K562 (cell line): Measurements from ENCODE around the gene HOXB4. TPM values are rescaled to one million over a fixed set of nuclear protein-coding genes. Genes with fewer than 3 reads are reported as not detected.

Source experiments
- ATAC-seq: fragments of 200-7000 bp; cut with Tn5 transposase; 3 replicates; pipeline ENCODE4 v1.9.1; 2020; ENCODE audit warnings: moderate library complexity
- BruUV-seq: library from RNA; stranded (reverse); fragments of 400-500 nt; replicated peaks from 2 replicates; lab custom pipeline; 2021; lab: Mats Ljungman, UMichigan
- CTCF ChIA-PET: fragments of 300-600 bp; formaldehyde crosslinking; extraction: SDS; loops from one replicate; lab custom pipeline; 2021; ENCODE audit warnings: low intra/inter-chr PET ratio; lab: Yijun Ruan, JAX
- POLR2A ChIA-PET: fragments of 300-600, 350-650 bp; sonication (Branson Sonifier 250); formaldehyde crosslinking; extraction: SDS; loops from one replicate; lab custom pipeline; 2021; ENCODE audit warnings: antibody characterized with exemption, inconsistent platforms; lab: Yijun Ruan, JAX
- DNase-seq, 4 experiments: peaks; one replicate each; pipeline versions ENCODE4 v3.0.0 to v3.0.0-alpha.2; 2011 to 2018; ENCODE audit warnings: low spot score in 3 of 4, mixed read lengths in 3 of 4; ENCODE audit errors: extremely low read depth in 1 of 4
- FAIRE-seq: peaks from 2 replicates; lab custom pipeline; 2011; peaks lifted over from hg19 to GRCh38; lab: Jason Lieb, UNC
- H2AFZ ChIP-seq: 2 replicates; pipeline ENCODE4 v1.6.0; 2011; ENCODE audit warnings: low read depth, low read length, control low read depth, inconsistent platforms
- H3K27ac ChIP-seq: fragments of 200-600 bp; 3 replicates; pipeline ENCODE4 v1.8.0; 2011; ENCODE audit warnings: low read depth, mild to moderate bottlenecking, control low read depth, inconsistent platforms, low read length, moderate library complexity, mixed read lengths; ENCODE audit errors: extremely low read depth
- H3K27me3 ChIP-seq, 2 experiments: fragments of 300-600 bp in 1 of 2; 2 replicates in 1 of 2; 3 replicates in 1 of 2; pipeline versions ENCODE4 v1.6.0 to v1.8.0; 2011; ENCODE audit warnings: inconsistent platforms in 2 of 2, low read length in 2 of 2, mild to moderate bottlenecking in 1 of 2, mixed read lengths in 1 of 2, moderate library complexity in 1 of 2; ENCODE audit not compliant: control insufficient read depth in 2 of 2, insufficient read depth in 2 of 2
- H3K36me3 ChIP-seq: fragments of 300-600 bp; 3 replicates; pipeline ENCODE4 v1.8.0; 2011; ENCODE audit warnings: mild to moderate bottlenecking, low read length, inconsistent platforms; ENCODE audit not compliant: control insufficient read depth, insufficient read depth
- H3K4me1 ChIP-seq, 2 experiments: fragments of 200-600 bp in 1 of 2; replicated peaks in 1 of 2; 2 replicates in 1 of 2; 3 replicates in 1 of 2; pipeline versions ENCODE4 v1.5.1 to v1.8.0; 2011; ENCODE audit warnings: inconsistent platforms in 2 of 2, low read length in 2 of 2, mild to moderate bottlenecking in 1 of 2, mixed read lengths in 1 of 2, moderate library complexity in 1 of 2; ENCODE audit not compliant: control insufficient read depth in 2 of 2, insufficient read depth in 2 of 2
- H3K4me2 ChIP-seq: 2 replicates; pipeline ENCODE4 v1.6.1; 2011; ENCODE audit warnings: low read length, control low read depth, inconsistent platforms, mixed read lengths; ENCODE audit not compliant: insufficient read depth
- H3K4me3 ChIP-seq: fragments of 200-600 bp; sonication (generic), shearing (Covaris generic); 2 replicates; pipeline ENCODE4 v1.5.1; 2016; ENCODE audit warnings: control low read depth, inconsistent platforms
- H3K79me2 ChIP-seq: fragments of 200-600 bp; 3 replicates; pipeline ENCODE4 v1.8.0; 2011; ENCODE audit warnings: low read length, inconsistent platforms; ENCODE audit not compliant: control insufficient read depth, insufficient read depth
- H3K9ac ChIP-seq, 2 experiments: 2 replicates each; pipeline versions ENCODE4 v1.6.0 to v1.6.1; 2011; ENCODE audit warnings: low read depth in 2 of 2, low read length in 2 of 2, control low read depth in 1 of 2, inconsistent platforms in 1 of 2, mild to moderate bottlenecking in 1 of 2, mixed read lengths in 1 of 2; ENCODE audit not compliant: insufficient read depth in 1 of 2
- H3K9me1 ChIP-seq: one replicate; pipeline ENCODE4 v1.6.0; 2011; ENCODE audit warnings: inconsistent platforms, mild to moderate bottlenecking, low read length, moderate library complexity; ENCODE audit not compliant: control insufficient read depth, insufficient read depth
- H3K9me3 ChIP-seq: replicated peaks from 2 replicates; pipeline ENCODE4 v1.5.1; 2011; ENCODE audit warnings: low read depth, low read length, inconsistent platforms; ENCODE audit not compliant: control insufficient read depth, insufficient read depth
- H4K20me1 ChIP-seq: replicated peaks from 2 replicates; pipeline ENCODE4 v1.6.1; 2011; ENCODE audit warnings: low read length, inconsistent platforms, mixed read lengths; ENCODE audit not compliant: control insufficient read depth, insufficient read depth
- EZH2 ChIP-seq: IDR thresholded peaks from 2 replicates; pipeline ENCODE4 v1.6.1; 2012; ENCODE audit warnings: low read depth, mild to moderate bottlenecking, inconsistent platforms, low read length, borderline replicate concordance
- MYNN ChIP-seq, 2 experiments: sonication (generic); formaldehyde crosslinking in 1 of 2; IDR thresholded peaks; 2 replicates each; pipeline versions ENCODE4 v1.5.0 to v1.6.1; 2016 to 2020; ENCODE audit warnings: antibody characterized with exemption in 1 of 2, missing genetic modification reagents in 1 of 2
- PCBP1 ChIP-seq: fragments of 200-400 bp; formaldehyde crosslinking; IDR thresholded peaks from 2 replicates; pipeline ENCODE4 v1.6.1; 2018; ENCODE audit warnings: mild to moderate bottlenecking, low read depth, low read length; ENCODE audit not compliant: poor library complexity, severe bottlenecking
- RBFOX2 ChIP-seq: fragments of 200-400 bp; formaldehyde crosslinking; IDR thresholded peaks from 2 replicates; pipeline ENCODE4 v1.6.1; 2017; ENCODE audit warnings: low read depth, mild to moderate bottlenecking, low read length, moderate library complexity
- SAP30 ChIP-seq: fragments of 200-600 bp; sonication (generic); IDR thresholded peaks from 2 replicates; pipeline ENCODE4 v1.6.1; 2012; ENCODE audit warnings: borderline replicate concordance, low read depth, mild to moderate bottlenecking, moderate library complexity, low read length, control low read depth, inconsistent platforms; ENCODE audit not compliant: insufficient read depth, poor library complexity, severe bottlenecking
- SIRT6 ChIP-seq: IDR thresholded peaks from one replicate; pipeline ENCODE4 v1.6.1; 2012; ENCODE audit warnings: low read depth, mild to moderate bottlenecking, control low read depth, inconsistent platforms, low read length, moderate library complexity
- THAP7 ChIP-seq: fragments of 250-450 bp; sonication (Bioruptor Pico); IDR thresholded peaks from 2 replicates; pipeline ENCODE4 v1.5.0; 2021
- VEZF1 ChIP-seq: fragments of 200-800 bp; sonication (Bioruptor generic); IDR thresholded peaks from 2 replicates; pipeline ENCODE4 v1.6.1; 2017; ENCODE audit warnings: missing genetic modification characterization, missing compliant biosample characterization
- ZNF717 ChIP-seq: fragments of 250-450 bp; sonication (Bioruptor Pico); IDR thresholded peaks from 2 replicates; pipeline ENCODE4 v1.5.0; 2021
- WGBS: fragments of 100-300 bp; shearing (Covaris generic); methylation state at CpG from one replicate; pipeline ENCODE4 v1.1.6; 2016; ENCODE audit warnings: low coverage, mixed read lengths; ENCODE audit not compliant: insufficient coverage; ENCODE audit errors: missing lambda C conversion rate; 5-methylcytosine and 5-hydroxymethylcytosine counted together
- in situ Hi-C: fragments of 300-500 bp; cut with MboI; formaldehyde crosslinking; loops from 4 replicates; pipeline ENCODE4 v1.15.0; 2018; ENCODE audit warnings: inconsistent platforms, mixed read lengths
- intact Hi-C: fragments of 100-400 bp; cut with micrococcal nuclease; formaldehyde crosslinking; loops from 2 replicates; pipeline ENCODE4 v1.14.2; 2022
- polyA plus RNA-seq, 8 experiments: library from polyadenylated mRNA; depleted of rRNA in 4 of 8; stranded (reverse) in 5 of 8; unstranded in 3 of 8; fragments of >200 nt; fragmentation: Nextera tagmentation in 2 of 8; fragmentation: Illumina TruSeq in 1 of 8; extraction: Ambion mirVana in 2 of 8; extraction: Trizol in 1 of 8; gene quantifications; 2 replicates each; pipeline versions ENCODE4 v1.2.1 to v1.2.3, GENCODE V29; 2011 to 2014; ENCODE audit warnings: inconsistent platforms in 1 of 8, missing spikeins in 1 of 8
- total RNA-seq, 7 experiments: library from RNA; depleted of rRNA in 6 of 7; stranded (reverse); fragments of >200 nt in 6 of 7; fragmentation: Illumina TruSeq in 2 of 7; extraction: Trizol in 2 of 7; gene quantifications; 2 replicates each; pipeline versions ENCODE4 v1.2.1 to v1.2.3, GENCODE V29; 2011 to 2021; ENCODE audit warnings: low replicate concordance in 1 of 7

HOXB4 gene
- total and polyA plus RNA-seq, 9 of the 15 experiments (the other 6 are each of a cell fraction or from before 2014, with no cell fraction given): 1.6 to 34.9 (median 14.9) TPM

- H3K27me3 ChIP-seq: no peaks in the 10 kb centered on the region
- WGBS: 54% methylated on average over 2 of the region's 11 CpGs
- BruUV-seq: no TSS peak
- no peak for DNase-seq
- in situ Hi-C loops (no loop called here), intact Hi-C loops (no loop called here)
- ChIA-PET POLR2A (interaction anchor here (0.5 to 0.9 kb wide), 2 partner anchors 18 to 35 kb away, joined by 3 read pairs; no protein-coding TSS in a partner anchor), CTCF (no interaction called here)
- H3K4me2 ChIP-seq: peak overlapping the region; percentile 18; the same call in 1 of the 2 replicates
- peaks cover 65% of the 10 kb centered on the region; the same call in 2 of the 3 replicates for H3K36me3 ChIP-seq
- H3K79me2 ChIP-seq: peaks cover 68% of the 10 kb centered on the region
- H3K4me1 ChIP-seq: peaks cover 51 to 58% of the 10 kb centered on the region in 2 experiments
- H3K9ac ChIP-seq: peak overlapping the region in 1 of 2 experiments; percentile 5; a peak in 1 of 4 replicates
- ATAC-seq: no peak
- no peak overlapping the region for H3K4me3 ChIP-seq
- no peaks in the 10 kb centered on the region for H3K9me1 ChIP-seq
- no peak overlapping the region for H2AFZ ChIP-seq
- H4K20me1 ChIP-seq: no peaks in the 10 kb centered on the region
- H3K27ac ChIP-seq: peak overlapping the region; percentile 1; the same call in 1 of the 3 replicates
- no peaks in the 10 kb centered on the region for H3K9me3 ChIP-seq
- peak; percentile 67 for TF ChIP-seq MYNN (IDR thresholded peaks at IDR 0.05)
- TF ChIP-seq MYNN (CRISPR knock-in tag; IDR thresholded peaks at IDR 0.05): no peak
- 0 out of 2 replicates have a peak, but pooled peaks have one; percentile 9 for TF ChIP-seq RBFOX2
- TF ChIP-seq THAP7 (CRISPR knock-in tag): no peak
- 0 out of 2 replicates have a peak, but pooled peaks have one; percentile 3 for TF ChIP-seq VEZF1
- no peak for TF ChIP-seq SAP30
- no peak for TF ChIP-seq PCBP1
- no peak for TF ChIP-seq EZH2
- TF ChIP-seq SIRT6: no peak
- TF ChIP-seq ZNF717 (CRISPR knock-in tag): no peak
- FAIRE-seq: no peak
Observed at GRCh38 chr17:48552466-48553189, 25.5 kb downstream of the HOXB4 start.
